ENCODE data around the gene ACER2.

- no peak for TF ChIP-seq CTCF (conservative IDR thresholded peaks at IDR 0.05; ENCODE audit: low read depth, low read length)
- no peak for TF ChIP-seq BHLHE40 (IDR thresholded peaks at IDR 0.05; ENCODE audit: low read depth, low read length)
- TF ChIP-seq ELK1 (IDR thresholded peaks at IDR 0.05; ENCODE audit: borderline replicate concordance, low read depth, low read length), result no peak
- TF ChIP-seq CHD1 (IDR thresholded peaks at IDR 0.05; ENCODE audit: low read depth, low read length), result no peak
- no peak for TF ChIP-seq RFX5 (IDR thresholded peaks at IDR 0.05; ENCODE audit: low read depth, low read length)
- no peak for TF ChIP-seq POLR2A (IDR thresholded peaks at IDR 0.05; ENCODE audit: low read depth, low read length)
- TF ChIP-seq MXI1 (IDR thresholded peaks at IDR 0.05; ENCODE audit: borderline replicate concordance, low read depth, low read length), result no peak
- TF ChIP-seq RAD21 (IDR thresholded peaks at IDR 0.05; ENCODE audit: low read length), result no peak
These were observed 52.3 kb downstream of the ACER2 start for GRCh38 chr9:19461135-19461534.
